Osteoblast (primary cell): ENCODE measurements around the gene FAM124A. TPM values are rescaled to one million over a fixed set of nuclear protein-coding genes. Genes with fewer than 3 reads are reported as not detected.
A peak's percentile ranks its signal among the peaks of the same experiment; 100 is the strongest.

Experiments used
- DNase-seq: peaks from one replicate; pipeline ENCODE4 v3.0.0; 2011; ENCODE audit warnings: low spot score, mixed read lengths; ENCODE audit not compliant: insufficient read length; ENCODE audit errors: missing footprints
- H2AFZ ChIP-seq: 2 replicates; pipeline ENCODE4 v1.6.0; 2011; ENCODE audit warnings: mild to moderate bottlenecking, low read length
- H3K27ac ChIP-seq: 2 replicates; pipeline ENCODE4 v1.5.1; 2011; ENCODE audit warnings: mild to moderate bottlenecking, low read depth, low read length, moderate library complexity
- H3K27me3 ChIP-seq: 2 replicates; pipeline ENCODE4 v1.6.0; 2012; ENCODE audit warnings: mild to moderate bottlenecking, control low read depth, inconsistent platforms, low read length, moderate library complexity; ENCODE audit not compliant: insufficient read depth
- H3K36me3 ChIP-seq: 2 replicates; pipeline ENCODE4 v1.5.1; 2011; ENCODE audit warnings: mild to moderate bottlenecking, low read length, control low read depth, moderate library complexity; ENCODE audit not compliant: insufficient read depth
- H3K4me1 ChIP-seq: 2 replicates; pipeline ENCODE4 v1.5.1; 2011; ENCODE audit warnings: mild to moderate bottlenecking, low read length, control low read depth, moderate library complexity; ENCODE audit not compliant: insufficient read depth
- H3K4me2 ChIP-seq: 2 replicates; pipeline ENCODE4 v1.6.0; 2011; ENCODE audit warnings: mild to moderate bottlenecking, low read length; ENCODE audit not compliant: insufficient read depth
- H3K4me3 ChIP-seq: fragments of 200-600 bp; sonication (generic); 3 replicates; pipeline ENCODE4 v1.5.1; 2012; ENCODE audit warnings: mild to moderate bottlenecking, low read length, inconsistent platforms; ENCODE audit not compliant: insufficient read depth
- H3K79me2 ChIP-seq: 2 replicates; pipeline ENCODE4 v1.6.0; 2012; ENCODE audit warnings: mild to moderate bottlenecking, low read length, control low read depth, inconsistent platforms; ENCODE audit not compliant: insufficient read depth
- H3K9me3 ChIP-seq: 2 replicates; pipeline ENCODE4 v1.5.1; 2011; ENCODE audit warnings: low read depth, low read length, control low read depth
- H4K20me1 ChIP-seq: 2 replicates; pipeline ENCODE4 v1.6.0; 2012; ENCODE audit warnings: mild to moderate bottlenecking, low read length, control low read depth; ENCODE audit not compliant: insufficient read depth
- total RNA-seq: library from RNA; depleted of rRNA; stranded (reverse); fragments of >200 nt; gene quantifications from 2 replicates; pipeline ENCODE4 v1.2.3, GENCODE V29; 2012
- TF ChIP-seq, protein P1 (sequence below): IDR thresholded peaks from 2 replicates; pipeline ENCODE4 v1.5.1; 2011; ENCODE audit warnings: mild to moderate bottlenecking, low read depth, low read length, moderate library complexity; ENCODE audit errors: extremely low read depth

FAM124A gene
- total RNA-seq, 1 donor = 1.1 TPM

DNA sequence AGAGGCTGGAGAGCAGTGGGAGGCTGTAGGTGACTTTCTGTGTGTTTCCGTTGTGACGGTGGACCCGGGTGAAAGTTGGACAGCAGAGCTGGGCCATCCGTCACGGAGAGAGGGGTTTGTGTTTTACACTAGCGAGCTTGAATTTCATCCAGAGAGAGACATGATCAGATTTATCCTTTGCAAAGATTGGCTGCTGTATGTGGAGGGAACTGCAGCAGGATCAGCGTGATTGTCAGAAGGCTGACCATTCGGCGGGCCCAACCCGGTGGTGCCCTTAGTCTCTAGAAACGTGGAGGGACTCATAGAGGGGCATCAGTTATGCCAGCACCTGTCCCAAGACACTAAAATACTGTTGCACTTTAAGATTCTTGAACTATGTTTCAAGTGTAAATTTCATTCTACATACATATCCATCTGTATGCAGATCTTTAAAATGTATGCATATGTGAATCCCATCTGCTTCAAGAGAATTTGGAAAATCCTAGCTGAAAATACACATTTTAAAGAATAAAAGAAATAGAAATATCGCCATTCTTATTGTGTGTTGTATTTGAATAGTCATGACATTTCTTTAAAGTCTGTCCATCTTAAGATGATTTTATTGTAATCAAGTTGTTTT, 7.0 kb downstream of the FAM124A start:
- Histone ChIP-seq H4K20me1 (no peaks in the 10 kb centered on the region), H3K4me3 (no peak overlapping the region), H3K4me1 (no peaks in the 10 kb centered on the region), H3K9me3 (no peaks in the 10 kb centered on the region), H3K27ac (no peak overlapping the region), H3K27me3 (peaks cover 47% of the 10 kb centered on the region), H3K79me2 (no peaks in the 10 kb centered on the region), H2AFZ (no peak overlapping the region), H3K36me3 (no peaks in the 10 kb centered on the region), H3K4me2 (no peak overlapping the region)
- TF ChIP-seq, protein P1, sequence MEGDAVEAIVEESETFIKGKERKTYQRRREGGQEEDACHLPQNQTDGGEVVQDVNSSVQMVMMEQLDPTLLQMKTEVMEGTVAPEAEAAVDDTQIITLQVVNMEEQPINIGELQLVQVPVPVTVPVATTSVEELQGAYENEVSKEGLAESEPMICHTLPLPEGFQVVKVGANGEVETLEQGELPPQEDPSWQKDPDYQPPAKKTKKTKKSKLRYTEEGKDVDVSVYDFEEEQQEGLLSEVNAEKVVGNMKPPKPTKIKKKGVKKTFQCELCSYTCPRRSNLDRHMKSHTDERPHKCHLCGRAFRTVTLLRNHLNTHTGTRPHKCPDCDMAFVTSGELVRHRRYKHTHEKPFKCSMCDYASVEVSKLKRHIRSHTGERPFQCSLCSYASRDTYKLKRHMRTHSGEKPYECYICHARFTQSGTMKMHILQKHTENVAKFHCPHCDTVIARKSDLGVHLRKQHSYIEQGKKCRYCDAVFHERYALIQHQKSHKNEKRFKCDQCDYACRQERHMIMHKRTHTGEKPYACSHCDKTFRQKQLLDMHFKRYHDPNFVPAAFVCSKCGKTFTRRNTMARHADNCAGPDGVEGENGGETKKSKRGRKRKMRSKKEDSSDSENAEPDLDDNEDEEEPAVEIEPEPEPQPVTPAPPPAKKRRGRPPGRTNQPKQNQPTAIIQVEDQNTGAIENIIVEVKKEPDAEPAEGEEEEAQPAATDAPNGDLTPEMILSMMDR = no peak
- DNase-seq = no peak

DNA sequence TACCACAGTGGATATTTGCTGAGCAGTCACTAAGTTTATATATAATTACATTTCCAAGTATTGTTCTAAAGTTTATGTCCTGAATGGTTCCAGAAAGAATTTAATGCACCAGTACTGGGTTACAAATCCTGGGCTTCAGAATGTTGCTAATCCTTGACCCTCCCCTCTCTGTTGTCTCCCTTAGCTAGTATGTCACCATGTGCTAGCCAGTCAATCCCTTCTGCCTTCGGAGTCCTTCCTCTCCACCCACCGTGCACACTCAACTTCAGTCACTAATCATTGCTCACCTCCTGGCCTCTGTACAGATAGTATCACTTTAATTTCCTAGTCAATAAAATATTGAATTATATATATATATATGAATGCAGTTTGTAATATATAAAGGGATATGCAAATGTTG, 7.5 kb downstream of the FAM124A start:
- H2AFZ ChIP-seq = no peak overlapping the region
- no peaks in the 10 kb centered on the region for H3K4me1 ChIP-seq
- H3K79me2 ChIP-seq = no peaks in the 10 kb centered on the region
- H3K36me3 ChIP-seq = no peaks in the 10 kb centered on the region
- no peak overlapping the region for H3K4me3 ChIP-seq
- H3K9me3 ChIP-seq = no peaks in the 10 kb centered on the region
- no peaks in the 10 kb centered on the region for H4K20me1 ChIP-seq
- no peak overlapping the region for H3K4me2 ChIP-seq
- peaks cover 43% of the 10 kb centered on the region for H3K27me3 ChIP-seq
- no peak overlapping the region for H3K27ac ChIP-seq
- TF ChIP-seq, protein P1 = no peak
- no peak for DNase-seq

DNA sequence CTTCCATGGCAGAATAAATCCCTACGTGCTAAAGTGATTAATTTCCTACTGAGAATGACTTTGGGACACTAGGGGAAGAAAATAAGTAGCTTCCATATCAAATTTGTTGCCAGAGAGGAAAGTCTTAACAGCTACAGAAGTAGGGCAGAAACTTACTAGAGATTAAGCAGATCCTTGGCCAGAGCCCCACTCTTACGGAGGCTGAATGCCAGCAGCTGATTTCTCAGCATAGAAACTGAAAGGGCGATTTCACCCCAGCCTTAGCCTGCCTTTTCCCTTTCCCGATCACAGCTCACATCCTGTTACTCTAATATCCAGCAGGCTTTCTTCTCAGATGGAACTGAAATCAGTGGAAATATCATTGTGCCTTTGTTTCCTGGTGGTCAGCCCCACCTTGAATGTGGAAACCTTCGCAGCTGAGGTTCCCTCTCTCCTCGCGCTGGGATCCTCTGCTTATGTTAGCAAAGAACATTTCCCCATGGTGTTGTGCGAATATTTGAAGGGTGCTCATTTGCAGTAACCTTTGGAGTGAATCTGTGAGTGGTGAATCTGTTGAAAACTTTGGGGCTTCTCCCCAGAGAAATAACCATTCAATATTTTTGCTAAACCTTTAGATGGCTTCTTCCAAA, 8.4 kb downstream of the FAM124A start:
- no peaks in the 10 kb centered on the region for H3K36me3 ChIP-seq
- peak overlapping the region; percentile 49 for H3K4me2 ChIP-seq
- TF ChIP-seq, protein P1 = no peak
- DNase-seq = peak; percentile 71
- no peaks in the 10 kb centered on the region for H3K9me3 ChIP-seq
- peak overlapping the region; percentile 30 for H3K4me3 ChIP-seq
- no peaks in the 10 kb centered on the region for H3K4me1 ChIP-seq
- H3K27me3 ChIP-seq = peaks cover 36% of the 10 kb centered on the region
- H4K20me1 ChIP-seq = no peaks in the 10 kb centered on the region
- peak overlapping the region; percentile 11 for H2AFZ ChIP-seq
- H3K79me2 ChIP-seq = no peaks in the 10 kb centered on the region
- H3K27ac ChIP-seq = no peak overlapping the region

DNA sequence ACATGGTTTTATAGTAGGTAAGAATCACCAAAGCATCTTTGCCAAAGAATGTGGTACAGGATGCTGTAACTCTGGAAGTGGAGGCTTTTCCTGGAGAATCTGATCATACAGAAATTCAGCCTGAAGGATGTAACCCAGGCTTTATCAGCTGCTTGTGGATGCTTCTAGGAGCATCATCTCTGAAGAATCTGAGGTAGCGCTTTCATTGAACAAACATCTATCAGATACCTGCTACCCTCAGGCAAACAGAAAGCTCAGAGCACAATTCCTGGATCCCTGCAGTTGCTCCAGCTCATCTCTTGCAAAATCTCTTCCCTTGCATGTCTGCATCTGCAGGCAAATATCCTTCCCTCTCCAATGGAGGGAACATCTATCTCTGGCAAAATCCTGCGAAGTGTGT, 9.3 kb downstream of the FAM124A start:
- peak; percentile 65 for DNase-seq
- peaks cover 39% of the 10 kb centered on the region for H3K27me3 ChIP-seq
- no peaks in the 10 kb centered on the region for H3K4me1 ChIP-seq
- no peak overlapping the region for H3K4me3 ChIP-seq
- TF ChIP-seq, protein P1 = no peak
- no peaks in the 10 kb centered on the region for H3K9me3 ChIP-seq
- H4K20me1 ChIP-seq = no peaks in the 10 kb centered on the region
- H2AFZ ChIP-seq = no peak overlapping the region
- no peaks in the 10 kb centered on the region for H3K36me3 ChIP-seq
- no peak overlapping the region for H3K4me2 ChIP-seq
- H3K27ac ChIP-seq = no peak overlapping the region
- no peaks in the 10 kb centered on the region for H3K79me2 ChIP-seq
